ENCODE results near the gene ZNF785. TPM values are rescaled to one million over a fixed set of nuclear protein-coding genes. Genes with fewer than 3 reads are reported as not detected.

Gene ZNF785
- total and polyA plus RNA-seq, 2 experiments from 2014 or later = 4.9 to 7.1 TPM

GRCh38 chr16:30532285-30533145, 53.0 kb downstream of the ZNF785 start (continued):
- no peak for TF ChIP-seq ETS1 (IDR thresholded peaks at IDR 0.05)

Small RNA genes lying within 50 kb of the gene (small RNA-seq; reads per million reads assigned to genes)
- not detected for gene AC093249.1 (ENCODE audit: low replicate concordance)
- not detected for gene AC093249.4 (ENCODE audit: low replicate concordance)

Other genes with a start within 250 kb of the ZNF785 start
- gene CD2BP2, start 230.4 kb downstream of the ZNF785 start, total RNA-seq (2014; rRNA removed; shearing (Covaris generic)) = 33.9 and 38.7 TPM in 2 replicates
- 21.0 and 23.1 TPM in 2 replicates for gene CD2BP2, start 230.4 kb downstream of the ZNF785 start, polyA plus RNA-seq (2016; fragmentation: Nextera tagmentation; extraction: Ambion mirVana)
- 19.6 and 30.8 TPM in 2 replicates for gene TBC1D10B, start 215.2 kb downstream of the ZNF785 start, total RNA-seq (2014; rRNA removed; shearing (Covaris generic))
- gene TBC1D10B, start 215.2 kb downstream of the ZNF785 start, polyA plus RNA-seq (2016; fragmentation: Nextera tagmentation; extraction: Ambion mirVana) = 13.3 TPM in 2 replicates
- gene MYL11, start 210.9 kb downstream of the ZNF785 start, total RNA-seq (2014; rRNA removed; shearing (Covaris generic)) = not detected in 2 replicates
- gene MYL11, start 210.9 kb downstream of the ZNF785 start, polyA plus RNA-seq (2016; fragmentation: Nextera tagmentation; extraction: Ambion mirVana) = 3.5 and 7.3 TPM in 2 replicates
- gene SEPTIN1, start 203.1 kb downstream of the ZNF785 start, total RNA-seq (2014; rRNA removed; shearing (Covaris generic)) = 0.21 and 0.35 TPM in 2 replicates
- gene SEPTIN1, start 203.1 kb downstream of the ZNF785 start, polyA plus RNA-seq (2016; fragmentation: Nextera tagmentation; extraction: Ambion mirVana) = 3.3 and 3.9 TPM in 2 replicates
- gene ZNF48, start 190.3 kb downstream of the ZNF785 start, total RNA-seq (2014; rRNA removed; shearing (Covaris generic)) = 37.9 and 44.3 TPM in 2 replicates
- gene ZNF48, start 190.3 kb downstream of the ZNF785 start, polyA plus RNA-seq (2016; fragmentation: Nextera tagmentation; extraction: Ambion mirVana) = 4.8 and 6.2 TPM in 2 replicates
- gene ZNF771, start 178.1 kb downstream of the ZNF785 start, total RNA-seq (2014; rRNA removed; shearing (Covaris generic)) = 12.0 and 16.1 TPM in 2 replicates
- gene ZNF771, start 178.1 kb downstream of the ZNF785 start, polyA plus RNA-seq (2016; fragmentation: Nextera tagmentation; extraction: Ambion mirVana) = 10.8 and 12.7 TPM in 2 replicates
- 46.1 and 54.1 TPM in 2 replicates for gene DCTPP1, start 155.7 kb downstream of the ZNF785 start, total RNA-seq (2014; rRNA removed; shearing (Covaris generic))
- 51.7 and 58.3 TPM in 2 replicates for gene DCTPP1, start 155.7 kb downstream of the ZNF785 start, polyA plus RNA-seq (2016; fragmentation: Nextera tagmentation; extraction: Ambion mirVana)
- gene SEPHS2, start 139.8 kb downstream of the ZNF785 start, total RNA-seq (2014; rRNA removed; shearing (Covaris generic)) = 35.2 and 43.0 TPM in 2 replicates
- gene SEPHS2, start 139.8 kb downstream of the ZNF785 start, polyA plus RNA-seq (2016; fragmentation: Nextera tagmentation; extraction: Ambion mirVana) = 27.3 and 29.7 TPM in 2 replicates
- gene ITGAL, start 113.0 kb downstream of the ZNF785 start, total RNA-seq (2014; rRNA removed; shearing (Covaris generic)) = 0.07 TPM in 1 of 2 replicates, not detected in the other
- gene ITGAL, start 113.0 kb downstream of the ZNF785 start, polyA plus RNA-seq (2016; fragmentation: Nextera tagmentation; extraction: Ambion mirVana) = 0.05 and 0.43 TPM in 2 replicates
- 34.6 and 43.0 TPM in 2 replicates for gene ZNF768, start 59.1 kb downstream of the ZNF785 start, total RNA-seq (2014; rRNA removed; shearing (Covaris generic))
- 8.3 and 8.5 TPM in 2 replicates for gene ZNF768, start 59.1 kb downstream of the ZNF785 start, polyA plus RNA-seq (2016; fragmentation: Nextera tagmentation; extraction: Ambion mirVana)
- gene ZNF747, start 50.8 kb downstream of the ZNF785 start, total RNA-seq (2014; rRNA removed; shearing (Covaris generic)) = 10.8 and 12.6 TPM in 2 replicates
- gene ZNF747, start 50.8 kb downstream of the ZNF785 start, polyA plus RNA-seq (2016; fragmentation: Nextera tagmentation; extraction: Ambion mirVana) = 3.0 and 4.2 TPM in 2 replicates
- gene ZNF764, start 27.3 kb downstream of the ZNF785 start, total RNA-seq (2014; rRNA removed; shearing (Covaris generic)) = 10.7 and 12.9 TPM in 2 replicates
- gene ZNF764, start 27.3 kb downstream of the ZNF785 start, polyA plus RNA-seq (2016; fragmentation: Nextera tagmentation; extraction: Ambion mirVana) = 5.6 and 6.0 TPM in 2 replicates
- gene ZNF688, start 14.0 kb downstream of the ZNF785 start, total RNA-seq (2014; rRNA removed; shearing (Covaris generic)) = 1.3 and 4.0 TPM in 2 replicates
- gene ZNF688, start 14.0 kb downstream of the ZNF785 start, polyA plus RNA-seq (2016; fragmentation: Nextera tagmentation; extraction: Ambion mirVana) = 4.4 and 6.2 TPM in 2 replicates
- gene ZNF689, start 24.7 kb upstream of the ZNF785 start, total RNA-seq (2014; rRNA removed; shearing (Covaris generic)) = 13.4 and 16.7 TPM in 2 replicates
- 5.3 and 5.9 TPM in 2 replicates for gene ZNF689, start 24.7 kb upstream of the ZNF785 start, polyA plus RNA-seq (2016; fragmentation: Nextera tagmentation; extraction: Ambion mirVana)
- 4.6 and 8.9 TPM in 2 replicates for gene PRR14, start 65.3 kb upstream of the ZNF785 start, total RNA-seq (2014; rRNA removed; shearing (Covaris generic))
- 12.7 and 13.0 TPM in 2 replicates for gene PRR14, start 65.3 kb upstream of the ZNF785 start, polyA plus RNA-seq (2016; fragmentation: Nextera tagmentation; extraction: Ambion mirVana)
- 5.2 and 7.2 TPM in 2 replicates for gene FBRS, start 72.7 kb upstream of the ZNF785 start, total RNA-seq (2014; rRNA removed; shearing (Covaris generic))
- 2.3 and 2.7 TPM in 2 replicates for gene FBRS, start 72.7 kb upstream of the ZNF785 start, polyA plus RNA-seq (2016; fragmentation: Nextera tagmentation; extraction: Ambion mirVana)
- gene SRCAP, start 113.5 kb upstream of the ZNF785 start, total RNA-seq (2014; rRNA removed; shearing (Covaris generic)) = 38.4 and 44.3 TPM in 2 replicates
- gene SRCAP, start 113.5 kb upstream of the ZNF785 start, polyA plus RNA-seq (2016; fragmentation: Nextera tagmentation; extraction: Ambion mirVana) = 14.1 and 15.3 TPM in 2 replicates
- gene PHKG2, start 162.7 kb upstream of the ZNF785 start, total RNA-seq (2014; rRNA removed; shearing (Covaris generic)) = 27.0 and 31.3 TPM in 2 replicates
- 26.9 and 28.1 TPM in 2 replicates for gene PHKG2, start 162.7 kb upstream of the ZNF785 start, polyA plus RNA-seq (2016; fragmentation: Nextera tagmentation; extraction: Ambion mirVana)
- gene CFAP119, start 176.4 kb upstream of the ZNF785 start, total RNA-seq (2014; rRNA removed; shearing (Covaris generic)) = 2.2 and 2.7 TPM in 2 replicates
- 4.4 and 5.2 TPM in 2 replicates for gene CFAP119, start 176.4 kb upstream of the ZNF785 start, polyA plus RNA-seq (2016; fragmentation: Nextera tagmentation; extraction: Ambion mirVana)
- gene RNF40, start 176.6 kb upstream of the ZNF785 start, total RNA-seq (2014; rRNA removed; shearing (Covaris generic)) = 78.5 and 80.2 TPM in 2 replicates
- 32.6 and 36.0 TPM in 2 replicates for gene RNF40, start 176.6 kb upstream of the ZNF785 start, polyA plus RNA-seq (2016; fragmentation: Nextera tagmentation; extraction: Ambion mirVana)
- 18.5 and 20.3 TPM in 2 replicates for gene ZNF629, start 201.5 kb upstream of the ZNF785 start, total RNA-seq (2014; rRNA removed; shearing (Covaris generic))
- 3.9 and 4.1 TPM in 2 replicates for gene ZNF629, start 201.5 kb upstream of the ZNF785 start, polyA plus RNA-seq (2016; fragmentation: Nextera tagmentation; extraction: Ambion mirVana)